ENCODE results near the gene BARX1.
"Not testable (repeated sequence)": the region's sequence is repeated elsewhere in the genome, so short reads cannot be mapped to it uniquely, and the experiment has no call there.

BARX1 gene

DNA sequence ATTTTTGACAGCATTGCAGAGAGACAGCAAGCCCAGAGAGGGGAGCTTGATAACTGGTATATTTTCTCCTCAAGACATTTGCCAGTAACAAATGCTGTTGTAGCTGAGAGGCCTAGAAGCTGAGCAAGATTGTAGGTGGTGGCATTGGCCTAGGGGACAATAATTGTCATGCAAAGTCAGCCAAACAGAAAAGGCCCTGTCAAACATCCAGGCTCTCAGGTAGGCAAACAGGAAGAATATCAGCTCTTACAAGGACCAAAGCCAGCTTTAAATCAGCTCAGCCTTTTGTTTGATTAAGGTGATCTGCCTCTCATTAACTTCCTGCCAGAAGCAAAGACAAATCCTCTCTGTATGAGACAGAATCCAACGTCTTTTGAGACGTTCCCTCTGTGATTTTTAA is 29.7 kb upstream of the BARX1 start:
- DNase-seq (ENCODE audit: insufficient read length, low spot score) (no peak), FAIRE-seq (no peak)
- TF ChIP-seq POLR2AphosphoS5 (IDR thresholded peaks at IDR 0.05; ENCODE audit: low read depth, low read length), result no peak

DNA sequence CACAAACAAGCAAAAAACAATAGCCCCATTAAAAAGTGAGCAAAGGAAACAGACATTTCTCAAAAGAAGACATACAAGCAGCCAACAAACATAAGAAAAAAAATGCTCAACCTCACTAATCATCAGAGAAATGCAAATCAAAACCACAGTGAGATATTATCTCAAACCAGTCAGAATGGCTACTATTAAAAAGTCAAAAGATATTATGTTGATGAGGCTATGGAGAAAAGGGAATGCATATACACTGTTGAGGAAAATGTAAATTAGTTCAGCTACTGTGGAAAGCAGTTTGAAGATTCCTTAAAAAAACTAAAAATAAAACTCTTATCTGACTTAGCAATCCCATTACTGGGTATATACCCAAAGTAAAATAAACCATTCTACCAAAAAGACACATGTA is 28.7 kb upstream of the BARX1 start:
- TF ChIP-seq PAX5 (IDR thresholded peaks at IDR 0.05; ENCODE audit: insufficient read depth, low read length, severe bottlenecking), result no peak
- no peak for FAIRE-seq

DNA sequence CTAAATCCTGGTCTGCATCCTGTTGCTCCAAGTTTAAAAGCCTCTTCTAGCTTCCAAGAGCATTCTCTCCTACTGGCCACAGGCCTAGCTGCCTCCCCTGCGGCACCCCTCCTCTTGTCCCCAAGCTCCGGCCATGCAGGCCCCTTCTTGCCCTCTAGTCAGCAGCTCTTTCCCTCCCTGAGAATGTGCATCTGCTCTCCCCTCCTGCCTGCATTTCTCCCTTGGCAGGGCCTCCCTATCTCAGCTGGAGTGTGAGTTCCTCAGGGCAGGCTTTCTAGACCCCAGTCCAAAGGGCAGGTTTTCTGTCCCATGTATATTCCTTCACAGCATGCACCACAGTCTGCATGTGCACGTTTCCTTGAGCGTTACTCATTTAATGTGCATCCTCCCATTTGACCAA is 24.6 kb upstream of the BARX1 start:
- FAIRE-seq, result no peak
- TF ChIP-seq SPI1 (IDR thresholded peaks at IDR 0.05; ENCODE audit: low read depth, low read length), result no peak
- no peak for TF ChIP-seq POLR2AphosphoS5 (IDR thresholded peaks at IDR 0.05; ENCODE audit: low read depth, low read length)
- no peak for DNase-seq (ENCODE audit: insufficient read length, low spot score)

More for the DNA sequence above, 28.7 kb upstream of the BARX1 start:
- DNase-seq (ENCODE audit: insufficient read length, low spot score), result no peak

DNA sequence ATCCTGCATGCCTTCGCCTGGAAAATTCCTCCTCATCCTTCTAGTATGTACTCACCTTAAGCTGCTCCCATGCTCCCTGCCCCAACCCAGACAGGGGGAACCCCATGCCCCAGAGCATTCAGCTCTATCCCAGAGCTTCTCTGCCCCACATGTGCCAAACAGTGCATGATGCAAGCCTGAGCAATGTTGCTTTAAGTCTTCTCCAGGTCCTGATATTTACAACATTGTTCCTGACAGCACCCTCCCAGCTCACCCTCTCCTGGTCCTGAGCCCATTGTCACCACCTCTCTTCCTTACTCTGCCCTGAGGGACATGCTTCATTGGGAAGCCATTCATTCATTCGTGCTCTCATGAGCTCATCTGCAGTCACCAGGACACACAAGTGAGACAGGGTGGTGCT is 23.4 kb upstream of the BARX1 start:
- no peak for FAIRE-seq
- no peak for DNase-seq (ENCODE audit: insufficient read length, low spot score)
- TF ChIP-seq POLR2A (IDR thresholded peaks at IDR 0.05; ENCODE audit: low read depth, low read length) (no peak), SPI1 (IDR thresholded peaks at IDR 0.05; ENCODE audit: low read depth, low read length) (no peak), POLR2AphosphoS5 (IDR thresholded peaks at IDR 0.05; ENCODE audit: low read depth, low read length) (no peak), PAX5 (IDR thresholded peaks at IDR 0.05; ENCODE audit: insufficient read depth, low read length, severe bottlenecking) (no peak)

DNA sequence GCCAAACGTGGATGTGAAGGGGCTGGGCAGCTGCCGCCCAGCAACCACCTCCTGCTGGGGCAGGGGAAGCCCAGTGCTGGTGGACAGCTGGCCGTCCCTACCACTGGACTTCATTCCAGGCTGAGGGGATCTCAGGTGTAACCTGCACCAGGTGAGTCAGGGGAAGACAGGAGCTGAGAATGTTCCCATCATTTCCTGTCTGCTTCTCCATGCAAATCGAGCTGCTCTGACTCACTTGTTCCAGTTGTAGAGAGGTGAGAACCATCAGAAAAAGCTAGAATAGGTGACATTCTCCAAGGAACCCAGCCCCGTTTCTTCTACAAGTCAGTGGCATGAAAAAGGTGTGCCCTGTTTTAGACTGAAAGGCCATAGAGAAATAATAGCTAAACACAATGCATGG is 21.8 kb upstream of the BARX1 start:
- DNase-seq (ENCODE audit: insufficient read length, low spot score) (no peak), FAIRE-seq (no peak)
- TF ChIP-seq POU2F2 (IDR thresholded peaks at IDR 0.05; ENCODE audit: low read depth, low read length) (no peak), TAF1 (IDR thresholded peaks at IDR 0.05; ENCODE audit: low read depth, low read length) (no peak), POLR2A (IDR thresholded peaks at IDR 0.05; ENCODE audit: low read depth, low read length) (no peak), SPI1 (IDR thresholded peaks at IDR 0.05; ENCODE audit: low read depth, low read length) (no peak), PAX5 (IDR thresholded peaks at IDR 0.05; ENCODE audit: insufficient read depth, low read length, severe bottlenecking) (no peak), POLR2AphosphoS5 (IDR thresholded peaks at IDR 0.05; ENCODE audit: low read depth, low read length) (no peak)

DNA sequence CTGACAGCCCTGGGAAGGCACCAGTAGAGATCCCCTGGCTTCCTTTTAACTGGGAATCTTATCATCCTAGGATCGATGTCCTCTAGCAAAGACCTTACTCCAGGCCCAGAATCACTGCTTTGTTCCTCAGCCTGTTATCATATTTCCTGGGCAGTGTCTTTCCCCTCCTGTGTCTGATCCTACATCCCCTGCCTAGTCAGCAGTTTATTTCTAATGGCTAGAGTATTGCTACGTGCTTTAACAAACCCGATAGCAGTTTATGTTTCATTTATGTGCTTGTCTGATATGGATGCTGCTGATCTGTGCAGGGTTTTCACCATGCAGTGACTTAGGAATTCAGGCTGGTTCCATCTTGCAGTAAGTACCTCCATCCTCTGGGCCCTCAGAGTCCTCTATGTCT is 20.9 kb upstream of the BARX1 start:
- DNase-seq (ENCODE audit: insufficient read length, low spot score) (no peak), FAIRE-seq (no peak)
- no peak for TF ChIP-seq TAF1 (IDR thresholded peaks at IDR 0.05; ENCODE audit: low read depth, low read length)

DNA sequence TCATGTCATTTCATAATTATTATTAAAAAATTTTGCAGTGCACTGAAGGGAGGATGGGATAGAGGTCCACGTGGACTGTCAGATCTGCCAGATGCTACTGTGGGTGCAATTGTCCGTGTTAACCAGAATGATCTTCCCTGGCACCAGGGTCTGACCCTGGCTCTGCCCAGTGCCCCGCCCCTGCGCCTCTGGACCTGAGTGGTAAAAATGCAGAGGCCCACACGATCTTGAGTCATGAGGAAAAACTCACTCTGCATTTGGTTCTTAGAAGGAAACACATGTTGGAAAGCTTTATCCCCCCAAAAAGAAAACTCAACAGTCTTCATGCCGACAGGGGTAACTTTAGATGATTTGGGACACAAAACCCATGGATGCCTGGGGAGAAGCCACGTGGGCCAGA is 20.1 kb upstream of the BARX1 start:
- no peak for DNase-seq (ENCODE audit: insufficient read length, low spot score)
- no peak for TF ChIP-seq POLR2AphosphoS5 (IDR thresholded peaks at IDR 0.05; ENCODE audit: low read depth, low read length)
- no peak for TF ChIP-seq TAF1 (IDR thresholded peaks at IDR 0.05; ENCODE audit: low read depth, low read length)
- no peak for TF ChIP-seq POLR2A (IDR thresholded peaks at IDR 0.05; ENCODE audit: low read depth, low read length)
- TF ChIP-seq SPI1 (IDR thresholded peaks at IDR 0.05; ENCODE audit: low read depth, low read length), result no peak
- TF ChIP-seq POU2F2 (IDR thresholded peaks at IDR 0.05; ENCODE audit: low read depth, low read length), result no peak
- no peak for TF ChIP-seq PAX5 (IDR thresholded peaks at IDR 0.05; ENCODE audit: insufficient read depth, low read length, severe bottlenecking)
- FAIRE-seq, result no peak

DNA sequence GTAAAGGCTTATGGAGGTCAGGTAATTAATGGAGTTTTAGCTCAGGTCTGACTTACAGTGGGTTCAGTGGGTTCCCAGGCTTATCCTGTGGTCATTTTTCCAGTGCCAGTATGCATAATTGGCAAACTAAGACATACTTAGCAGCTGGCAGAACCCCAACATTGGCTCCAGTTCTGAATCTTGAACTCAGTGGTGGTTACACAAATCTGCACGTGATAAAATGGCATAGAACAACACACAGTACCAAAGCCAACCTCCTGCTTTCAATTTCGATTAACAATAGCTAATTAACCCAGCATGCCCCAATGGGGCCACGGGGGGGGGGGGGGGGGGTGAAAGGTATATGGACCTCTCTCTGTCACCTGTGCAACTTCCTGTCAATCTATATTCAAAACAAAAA is 19.0 kb upstream of the BARX1 start:
- DNase-seq (ENCODE audit: insufficient read length, low spot score), result no peak
- TF ChIP-seq POLR2A (IDR thresholded peaks at IDR 0.05; ENCODE audit: low read depth, low read length) (no peak), POLR2AphosphoS5 (IDR thresholded peaks at IDR 0.05; ENCODE audit: low read depth, low read length) (no peak), PAX5 (IDR thresholded peaks at IDR 0.05; ENCODE audit: insufficient read depth, low read length, severe bottlenecking) (no peak), POU2F2 (IDR thresholded peaks at IDR 0.05; ENCODE audit: low read depth, low read length) (no peak), SPI1 (IDR thresholded peaks at IDR 0.05; ENCODE audit: low read depth, low read length) (no peak), TAF1 (IDR thresholded peaks at IDR 0.05; ENCODE audit: low read depth, low read length) (no peak)
- FAIRE-seq, result no peak

DNA sequence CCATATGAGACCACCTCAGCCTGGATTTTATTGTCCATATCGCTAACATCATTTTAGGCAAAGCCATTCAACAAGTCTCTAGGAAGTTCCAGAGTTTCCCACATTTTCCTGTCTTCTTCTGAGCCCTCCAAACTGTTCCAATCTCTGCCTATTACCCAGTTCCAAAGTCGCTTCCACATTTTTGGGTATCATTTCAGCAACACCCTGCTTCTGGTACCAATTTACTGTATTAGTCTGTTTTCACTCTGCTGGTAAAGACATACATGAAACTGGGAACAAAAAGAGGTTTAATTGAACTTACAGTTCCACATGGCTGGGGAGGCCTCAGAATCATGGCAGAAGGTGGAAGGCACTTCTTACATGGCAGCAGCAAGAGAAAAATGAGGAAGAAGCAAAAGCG is 17.5 kb upstream of the BARX1 start:
- DNase-seq (ENCODE audit: insufficient read length, low spot score); FAIRE-seq: not testable (repeated sequence)

DNA sequence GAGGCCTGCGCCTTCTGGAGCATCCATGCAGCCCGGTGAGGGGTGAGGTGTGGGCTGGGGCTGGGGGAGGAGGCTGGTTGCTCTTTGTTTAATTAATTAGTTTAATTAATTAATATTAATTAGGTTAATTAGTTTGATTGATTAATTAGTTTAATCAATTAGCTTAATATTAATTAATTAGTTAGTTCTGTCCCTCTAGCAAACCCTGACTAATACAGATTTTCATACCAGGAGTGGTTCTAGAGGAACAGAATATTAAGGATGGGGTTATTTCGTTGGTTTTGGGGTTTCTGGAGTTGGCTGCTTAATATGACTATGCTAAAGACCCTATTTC is 14.1 kb upstream of the BARX1 start:
- DNase-seq (ENCODE audit: insufficient read length, low spot score) (no peak), FAIRE-seq (no peak)
- no peak for TF ChIP-seq TAF1 (IDR thresholded peaks at IDR 0.05; ENCODE audit: low read depth, low read length)
- no peak for TF ChIP-seq POLR2A (IDR thresholded peaks at IDR 0.05; ENCODE audit: low read depth, low read length)
- TF ChIP-seq PAX5 (IDR thresholded peaks at IDR 0.05; ENCODE audit: insufficient read depth, low read length, severe bottlenecking), result no peak
- TF ChIP-seq SPI1 (IDR thresholded peaks at IDR 0.05; ENCODE audit: low read depth, low read length), result no peak
- TF ChIP-seq POU2F2 (IDR thresholded peaks at IDR 0.05; ENCODE audit: low read depth, low read length), result no peak
- no peak for TF ChIP-seq POLR2AphosphoS5 (IDR thresholded peaks at IDR 0.05; ENCODE audit: low read depth, low read length)

DNA sequence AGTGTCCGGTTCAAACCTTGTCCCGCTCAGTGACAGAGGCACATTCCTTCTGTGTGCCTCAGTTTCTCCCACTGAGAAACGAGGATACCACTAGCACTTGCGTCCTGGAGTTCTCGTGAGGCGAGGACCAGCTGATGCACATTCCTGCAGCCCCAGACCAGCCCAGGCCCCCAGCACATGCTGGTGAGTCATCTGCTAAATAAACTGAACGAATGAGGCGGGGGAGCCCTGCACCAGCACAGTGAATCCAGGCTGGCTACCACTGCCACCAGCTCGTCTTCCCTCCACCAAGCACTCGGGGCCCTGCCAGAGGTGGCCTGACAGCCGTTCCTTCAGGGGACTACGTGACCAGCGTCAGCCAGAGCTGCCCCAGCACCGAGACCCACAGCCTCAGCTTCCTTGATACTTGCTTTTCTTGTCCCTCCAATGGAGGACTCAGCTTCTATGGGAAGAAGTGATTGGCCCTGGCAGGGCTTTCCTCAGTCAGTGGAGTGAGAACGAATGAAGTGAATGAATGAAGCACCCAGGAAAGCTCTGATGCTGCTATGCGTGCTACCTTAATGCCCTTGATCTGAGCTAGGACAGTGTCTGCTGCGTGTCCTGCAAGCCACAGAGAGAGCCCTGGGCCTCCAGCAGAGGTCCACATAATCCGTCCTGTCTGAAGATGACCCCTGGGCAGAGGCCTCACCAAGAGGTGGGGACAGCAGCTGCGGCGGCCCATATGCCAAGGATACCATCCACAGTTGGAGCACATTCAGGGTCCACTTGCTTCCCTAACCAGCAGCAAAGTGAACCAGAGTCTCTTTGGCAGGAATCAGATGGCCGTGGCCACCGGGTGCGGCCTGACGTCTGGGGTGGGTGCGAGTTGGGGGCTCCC is 13.5 kb upstream of the BARX1 start:
- no peak for TF ChIP-seq POLR2AphosphoS5 (IDR thresholded peaks at IDR 0.05; ENCODE audit: low read depth, low read length)
- no peak for TF ChIP-seq POU2F2 (IDR thresholded peaks at IDR 0.05; ENCODE audit: low read depth, low read length)
- no peak for TF ChIP-seq TAF1 (IDR thresholded peaks at IDR 0.05; ENCODE audit: low read depth, low read length)
- TF ChIP-seq POLR2A (IDR thresholded peaks at IDR 0.05; ENCODE audit: low read depth, low read length), result no peak
- no peak for TF ChIP-seq PAX5 (IDR thresholded peaks at IDR 0.05; ENCODE audit: insufficient read depth, low read length, severe bottlenecking)
- no peak for TF ChIP-seq SPI1 (IDR thresholded peaks at IDR 0.05; ENCODE audit: low read depth, low read length)
- FAIRE-seq (no peak), DNase-seq (ENCODE audit: insufficient read length, low spot score) (no peak)
